Hematopoietic multipotent progenitor cell treated with erythropoietin and hydrocortisone succinate and interleukin-3 and kit ligand, for 4 days (in vitro differentiated cells): ENCODE data around the gene TMEM176A.

Source experiments
- DNase-seq: peaks from one replicate; pipeline ENCODE4 v3.0.0-alpha.2; 2015

The TMEM176A gene

GRCh38 chr7:150820148-150820547, 19.6 kb downstream of the TMEM176A start:
- DNase-seq = no peak

GRCh38 chr7:150820578-150821198, 20.1 kb downstream of the TMEM176A start:
- no peak for DNase-seq

GRCh38 chr7:150823043-150823442, 22.5 kb downstream of the TMEM176A start:
- DNase-seq = no peak

- no peak for DNase-seq
Observed at GRCh38 chr7:150823484-150824126, 23.0 kb downstream of the TMEM176A start.

GRCh38 chr7:150824379-150825177, 24.0 kb downstream of the TMEM176A start:
- DNase-seq = no peak

- no peak for DNase-seq
Observed at GRCh38 chr7:150826061-150826849, 25.7 kb downstream of the TMEM176A start.

GRCh38 chr7:150828384-150828783, 27.8 kb downstream of the TMEM176A start:
- no peak for DNase-seq

- DNase-seq = no peak
Observed at GRCh38 chr7:150829426-150829825, 28.9 kb downstream of the TMEM176A start.

- no peak for DNase-seq
Observed at GRCh38 chr7:150830937-150831336, 30.4 kb downstream of the TMEM176A start.

- DNase-seq = no peak
Observed at GRCh38 chr7:150831851-150832250, 31.3 kb downstream of the TMEM176A start.

- DNase-seq = no peak
Observed at GRCh38 chr7:150835019-150835418, 34.5 kb downstream of the TMEM176A start.

GRCh38 chr7:150835702-150836280, 35.2 kb downstream of the TMEM176A start:
- DNase-seq = no peak

GRCh38 chr7:150838965-150839650, 38.5 kb downstream of the TMEM176A start:
- no peak for DNase-seq

GRCh38 chr7:150842018-150842417, 41.4 kb downstream of the TMEM176A start:
- DNase-seq = no peak

GRCh38 chr7:150842716-150843115, 42.1 kb downstream of the TMEM176A start:
- no peak for DNase-seq

- peak; percentile 13 for DNase-seq
Observed at GRCh38 chr7:150845421-150845861, 44.9 kb downstream of the TMEM176A start.

- no peak for DNase-seq
Observed at GRCh38 chr7:150846291-150847115, 45.9 kb downstream of the TMEM176A start.

- DNase-seq = no peak
Observed at GRCh38 chr7:150847536-150847935, 47.0 kb downstream of the TMEM176A start.

GRCh38 chr7:150848111-150848510, 47.5 kb downstream of the TMEM176A start:
- no peak for DNase-seq

GRCh38 chr7:150848561-150849115, 48.1 kb downstream of the TMEM176A start:
- DNase-seq = no peak
